NCI-H82 (cell line): ENCODE results near the gene SORCS3.

ENCODE experiments used
- DNase-seq: peaks from one replicate; lab custom pipeline; 2025; lab: John Stamatoyannopoulos, UW

SORCS3 gene

DNA sequence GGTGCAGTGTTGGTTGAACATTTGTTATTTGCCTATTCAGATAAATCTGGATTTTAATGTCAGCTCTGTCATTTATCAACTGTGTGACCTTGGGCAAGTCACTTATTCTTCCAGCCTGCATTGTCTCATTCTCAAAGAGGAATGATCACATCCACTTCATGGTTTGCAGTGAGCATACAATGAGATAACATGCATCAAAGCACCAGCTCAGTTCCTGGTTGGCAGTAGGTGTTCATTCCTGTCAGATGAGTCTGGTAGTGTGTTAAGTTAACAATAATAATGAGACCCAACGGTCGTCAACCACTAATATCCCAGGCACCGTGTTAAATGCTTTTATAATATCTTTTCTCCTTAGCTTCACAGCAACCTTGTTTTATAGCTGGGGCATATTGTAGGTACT, 137.3 kb downstream of the SORCS3 start:
- no peak for DNase-seq

- no peak for DNase-seq
These were observed 138.6 kb downstream of the SORCS3 start for GRCh38 chr10:104779701-104780100.

- no peak for DNase-seq
These were observed 139.1 kb downstream of the SORCS3 start for GRCh38 chr10:104780165-104780564.

DNA sequence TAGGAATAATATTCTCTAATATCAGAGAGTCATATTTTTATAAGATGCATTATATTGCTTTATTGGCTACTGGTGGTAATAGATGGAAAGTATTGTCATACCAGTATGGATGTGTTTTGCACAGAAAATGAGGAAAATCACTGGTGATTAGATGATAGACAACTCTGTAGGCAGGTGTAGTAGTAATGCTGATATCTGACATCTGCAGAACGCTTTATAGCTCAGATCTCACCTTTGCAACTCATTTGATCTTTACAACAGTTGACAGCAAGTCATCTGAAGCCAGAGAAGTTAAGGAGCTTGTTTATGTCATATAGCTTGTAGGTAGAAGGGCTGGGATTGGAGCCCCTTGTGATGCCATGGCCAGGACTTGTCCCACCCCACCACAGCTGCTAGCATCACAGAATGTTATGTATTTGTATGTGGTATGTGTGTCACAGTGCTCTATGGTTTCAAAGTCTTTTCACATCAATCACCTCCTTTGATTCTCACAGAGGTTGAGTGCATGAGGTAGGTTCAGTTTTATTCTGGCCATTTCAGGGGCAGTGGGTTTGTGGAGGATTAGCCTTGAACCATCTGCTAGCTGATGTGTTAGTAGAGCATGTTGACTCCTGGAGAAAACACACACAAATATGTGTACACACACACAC, 140.0 kb downstream of the SORCS3 start:
- peak; percentile 49 for DNase-seq

DNA sequence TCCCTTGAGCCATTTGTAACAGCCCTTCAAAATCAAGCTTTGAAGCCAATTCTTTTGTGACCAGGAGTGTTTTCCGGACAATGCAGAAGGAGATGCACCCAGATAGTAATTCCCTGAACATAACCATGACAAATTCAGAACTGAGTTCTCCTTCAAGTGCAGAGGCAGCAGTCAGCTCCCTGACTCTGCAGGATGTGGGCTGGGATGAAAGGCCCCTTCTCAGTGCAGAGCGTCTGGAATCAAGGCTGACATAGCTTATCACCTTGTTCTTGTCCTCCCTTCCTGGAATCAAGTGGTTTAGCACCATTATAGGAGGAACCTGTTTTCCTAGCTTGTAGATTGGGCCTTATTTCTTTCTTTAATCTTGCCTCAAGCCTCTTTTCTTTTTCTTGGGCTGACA, 143.4 kb downstream of the SORCS3 start:
- DNase-seq, result no peak

- no peak for DNase-seq
These were observed 150.4 kb downstream of the SORCS3 start for GRCh38 chr10:104791471-104791870.

DNA sequence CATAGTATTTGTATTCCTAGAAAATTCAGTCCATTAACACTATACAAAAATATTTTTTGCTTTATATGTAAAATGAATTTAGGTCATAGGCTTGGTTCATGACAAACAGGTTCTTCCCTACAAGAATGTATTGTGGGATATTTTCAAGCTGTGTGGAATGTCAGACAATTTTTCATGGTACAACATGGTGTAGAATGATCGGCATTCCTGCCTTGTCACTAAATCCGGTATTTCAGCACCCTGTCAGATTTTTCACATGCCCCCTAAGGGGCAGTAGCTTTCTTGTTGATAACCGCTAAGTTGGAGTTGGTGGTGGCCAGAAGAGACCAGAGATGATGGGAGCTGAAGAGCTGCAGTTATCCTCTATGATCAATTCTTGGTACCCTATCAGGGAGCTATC, 154.3 kb downstream of the SORCS3 start:
- no peak for DNase-seq

GRCh38 chr10:104796823-104797222, 155.7 kb downstream of the SORCS3 start:
- no peak for DNase-seq

GRCh38 chr10:104802941-104803340, 161.9 kb downstream of the SORCS3 start:
- no peak for DNase-seq

GRCh38 chr10:104804880-104805279, 163.8 kb downstream of the SORCS3 start:
- DNase-seq, result no peak

GRCh38 chr10:104806801-104807200, 165.7 kb downstream of the SORCS3 start:
- DNase-seq, result no peak

DNA sequence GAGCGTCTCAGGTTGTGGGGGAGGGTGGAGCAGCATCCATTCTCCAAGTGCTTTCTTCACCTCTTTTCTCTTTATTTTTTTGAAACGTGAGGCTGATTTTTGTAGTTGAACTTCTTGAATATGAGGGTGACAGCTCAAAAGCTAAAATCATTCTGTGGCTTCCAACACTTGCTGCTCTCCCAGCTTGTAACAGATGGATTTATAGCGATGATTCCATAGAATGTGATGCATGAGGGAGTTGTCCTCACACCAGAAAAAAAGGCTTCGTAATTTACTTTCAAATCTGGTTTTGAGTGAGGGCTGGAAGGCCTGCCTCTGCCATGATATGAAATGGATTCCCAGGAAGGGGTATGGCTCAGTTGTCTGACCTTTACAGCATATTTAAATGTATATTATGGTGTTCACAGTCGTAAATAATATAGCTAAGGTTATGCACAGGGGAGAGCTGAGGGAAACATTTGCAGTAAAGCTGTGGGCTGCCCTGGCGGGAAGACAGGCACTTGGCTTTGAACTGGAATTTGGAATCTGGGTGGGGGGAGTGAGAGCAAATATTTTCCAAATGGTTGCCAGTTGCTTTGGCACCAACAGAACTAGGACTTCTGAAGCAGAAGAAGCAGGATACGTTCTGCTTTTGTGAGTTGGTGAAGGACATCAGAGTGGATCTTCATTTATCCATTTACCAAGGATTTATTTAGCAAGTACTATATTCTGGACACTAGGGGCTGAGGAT, 166.7 kb downstream of the SORCS3 start:
- DNase-seq, result no peak

DNA sequence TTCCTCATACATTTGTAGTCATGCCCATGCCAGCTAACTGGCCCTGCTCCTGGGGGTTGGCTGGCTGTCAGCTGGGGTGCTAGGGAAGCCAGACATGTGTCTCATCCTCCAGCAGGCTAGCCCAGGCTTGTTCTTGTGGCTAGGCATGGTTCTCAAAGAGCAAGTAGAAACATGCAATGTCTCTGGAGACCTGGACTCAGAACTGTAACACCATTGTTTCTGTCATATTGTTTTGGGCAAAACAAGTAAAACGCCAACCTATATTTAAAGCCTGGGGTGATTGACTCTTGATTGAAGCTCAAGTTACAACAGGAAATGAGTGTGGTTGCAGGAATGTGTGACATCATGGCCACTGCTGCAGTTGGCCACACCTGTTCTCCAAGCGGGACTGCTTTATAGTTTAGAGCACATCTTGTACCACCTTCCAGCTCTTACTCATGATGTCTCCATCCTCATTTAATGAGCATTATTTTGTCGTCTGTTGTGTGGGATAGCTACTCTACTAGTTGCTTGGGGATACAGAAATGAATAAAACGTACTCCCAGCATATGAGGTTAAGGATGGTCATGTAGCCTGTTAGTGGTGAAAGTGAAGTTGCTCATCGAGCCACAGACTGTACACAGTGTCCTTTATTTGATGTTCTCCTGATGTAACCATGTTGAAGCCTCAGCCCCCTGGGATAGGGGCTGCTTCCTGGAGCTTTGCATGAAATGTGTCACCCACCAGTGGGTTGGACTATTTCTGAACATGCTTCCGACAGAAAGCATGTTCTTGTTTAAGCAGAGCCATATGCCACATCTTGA, 168.4 kb downstream of the SORCS3 start:
- DNase-seq, result no peak

DNA sequence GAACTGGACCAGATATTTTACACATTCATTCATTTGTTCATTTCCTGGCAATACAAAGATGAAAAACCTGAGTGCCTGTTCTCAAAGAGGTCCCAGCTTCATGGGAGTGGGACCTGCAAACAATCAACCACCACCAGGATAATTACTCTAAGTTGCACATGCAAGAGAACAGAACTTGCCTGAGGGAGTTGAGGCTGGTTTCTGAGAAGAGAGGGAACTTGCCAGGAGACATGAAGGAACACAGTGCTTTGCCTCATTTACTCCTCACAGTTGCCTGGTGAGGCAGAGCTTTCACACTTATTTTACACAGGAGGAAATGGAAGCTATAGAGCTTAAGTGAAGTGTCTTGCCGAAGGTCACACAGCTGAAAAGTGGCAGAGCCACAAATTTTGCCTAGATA, 170.1 kb downstream of the SORCS3 start:
- DNase-seq, result no peak

- DNase-seq, result no peak
These were observed 175.4 kb downstream of the SORCS3 start for GRCh38 chr10:104816501-104816900.

GRCh38 chr10:104819731-104820130, 178.6 kb downstream of the SORCS3 start:
- no peak for DNase-seq

- DNase-seq, result no peak
These were observed 181.0 kb downstream of the SORCS3 start for GRCh38 chr10:104822088-104822487.

GRCh38 chr10:104824380-104825006, 183.4 kb downstream of the SORCS3 start:
- DNase-seq, result no peak

- no peak for DNase-seq
These were observed 190.2 kb downstream of the SORCS3 start for GRCh38 chr10:104831272-104831671.

GRCh38 chr10:104834580-104834979, 193.5 kb downstream of the SORCS3 start:
- DNase-seq, result no peak

DNA sequence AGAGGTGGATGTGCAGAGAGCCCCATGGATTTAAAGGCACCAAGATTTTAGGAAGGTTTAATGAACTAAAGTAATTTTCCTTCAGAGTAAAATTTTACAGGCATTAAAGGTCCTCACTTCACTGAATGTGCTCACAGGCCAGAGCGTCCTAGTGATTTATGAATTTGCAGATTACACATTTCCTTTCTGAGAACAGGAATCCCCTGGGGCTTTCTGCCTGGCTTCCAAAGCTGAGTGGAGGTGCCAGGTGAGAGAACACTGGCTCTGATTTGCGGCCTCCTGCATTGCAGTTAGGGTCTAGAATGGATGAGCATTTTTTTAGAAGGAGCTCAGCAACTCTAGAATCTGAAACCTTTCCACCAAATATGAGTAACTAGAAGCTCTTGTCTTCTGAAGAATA, 194.3 kb downstream of the SORCS3 start:
- DNase-seq, result no peak

- DNase-seq, result peak; percentile 82
These were observed 201.6 kb downstream of the SORCS3 start for GRCh38 chr10:104842704-104843103.

- no peak for DNase-seq
These were observed 203.0 kb downstream of the SORCS3 start for GRCh38 chr10:104844073-104844472.
